Peyer's patch (tissue), 4 donors: ENCODE results near the gene SLC27A5. TPM values are rescaled to one million over a fixed set of nuclear protein-coding genes. Genes with fewer than 3 reads are reported as not detected.
"Not testable (repeated sequence)": the region's sequence is repeated elsewhere in the genome, so short reads cannot be mapped to it uniquely, and the experiment has no call there.

Experiments used
- DNase-seq, 3 donors: peaks; one replicate each; pipeline ENCODE4 v3.0.0-alpha.2; 2017 to 2019
- H3K27ac ChIP-seq, 4 donors: fragments of 200-600 bp; sonication (generic); one replicate each; pipeline ENCODE4 v1.5.1; 2016 to 2019
- H3K27me3 ChIP-seq, 2 donors: fragments of 200-600 bp; sonication (generic); one replicate each; pipeline ENCODE4 v1.5.1; 2019
- H3K36me3 ChIP-seq, 3 donors: fragments of 200-600 bp; sonication (generic); one replicate each; pipeline ENCODE4 v1.5.1; 2016 to 2019
- H3K4me1 ChIP-seq, 4 donors: fragments of 200-600 bp; sonication (generic); one replicate each; pipeline ENCODE4 v1.5.1; 2016 to 2019
- H3K4me3 ChIP-seq, 4 donors: fragments of 200-600 bp; sonication (generic); 1 replicate in 3 of 4; 2 replicates in 1 of 4; pipeline ENCODE4 v1.5.1; 2016 to 2019; ENCODE audit warnings: mild to moderate bottlenecking in 1 of 4
- H3K9me3 ChIP-seq, 4 donors: fragments of 200-600 bp; sonication (generic); one replicate each; pipeline ENCODE4 v1.5.1; 2016 to 2019; ENCODE audit warnings: mild to moderate bottlenecking in 1 of 4
- POLR2A ChIP-seq, 2 donors: fragments of 450-650 bp; IDR thresholded peaks; one replicate each; pipeline ENCODE4 v1.5.1; 2017; ENCODE audit warnings: antibody characterized with exemption in 2 of 2, mild to moderate bottlenecking in 2 of 2, moderate library complexity in 2 of 2
- total RNA-seq, 4 donors: library from RNA; depleted of rRNA; stranded (reverse); fragments of >200 nt; gene quantifications; one replicate each; pipeline ENCODE4 v1.1.0, GENCODE V29; 2016
- TF ChIP-seq, protein P1 (sequence below), 6 experiments: fragments of 450-650 bp in 4 of 6; fragments of 200-600 bp in 2 of 6; sonication (generic) in 1 of 6; IDR thresholded peaks; one replicate each; pipeline ENCODE4 v1.5.1; 2017 to 2019; ENCODE audit warnings: antibody characterized with exemption in 6 of 6, mild to moderate bottlenecking in 3 of 6, moderate library complexity in 1 of 6

The SLC27A5 gene
- total RNA-seq, 4 donors from 2014 or later: 0.88 to 6.3 (median 2.3) TPM

- Histone ChIP-seq H3K9me3 (no peaks in the 10 kb centered on the region), H3K36me3 (peaks cover 0 to 28% (median 0%) of the 10 kb centered on the region in 3 donors), H3K4me3 (peak overlapping the region; percentile 89 to 99 (median 93)), H3K27me3 (no peaks in the 10 kb centered on the region), H3K4me1 (peaks cover 0 to 21% (median 18%) of the 10 kb centered on the region in 4 donors), H3K27ac (peak overlapping the region; percentile 91 to 98 (median 94))
- TF ChIP-seq, protein P1, sequence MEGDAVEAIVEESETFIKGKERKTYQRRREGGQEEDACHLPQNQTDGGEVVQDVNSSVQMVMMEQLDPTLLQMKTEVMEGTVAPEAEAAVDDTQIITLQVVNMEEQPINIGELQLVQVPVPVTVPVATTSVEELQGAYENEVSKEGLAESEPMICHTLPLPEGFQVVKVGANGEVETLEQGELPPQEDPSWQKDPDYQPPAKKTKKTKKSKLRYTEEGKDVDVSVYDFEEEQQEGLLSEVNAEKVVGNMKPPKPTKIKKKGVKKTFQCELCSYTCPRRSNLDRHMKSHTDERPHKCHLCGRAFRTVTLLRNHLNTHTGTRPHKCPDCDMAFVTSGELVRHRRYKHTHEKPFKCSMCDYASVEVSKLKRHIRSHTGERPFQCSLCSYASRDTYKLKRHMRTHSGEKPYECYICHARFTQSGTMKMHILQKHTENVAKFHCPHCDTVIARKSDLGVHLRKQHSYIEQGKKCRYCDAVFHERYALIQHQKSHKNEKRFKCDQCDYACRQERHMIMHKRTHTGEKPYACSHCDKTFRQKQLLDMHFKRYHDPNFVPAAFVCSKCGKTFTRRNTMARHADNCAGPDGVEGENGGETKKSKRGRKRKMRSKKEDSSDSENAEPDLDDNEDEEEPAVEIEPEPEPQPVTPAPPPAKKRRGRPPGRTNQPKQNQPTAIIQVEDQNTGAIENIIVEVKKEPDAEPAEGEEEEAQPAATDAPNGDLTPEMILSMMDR (IDR thresholded peaks at IDR 0.05): peak in 1 of 6 experiments; percentile 9
- TF ChIP-seq POLR2A (IDR thresholded peaks at IDR 0.05): no peak
- no peak for DNase-seq
These were observed 32.9 kb upstream of the SLC27A5 start for GRCh38 chr19:58544591-58545285.

- Histone ChIP-seq H3K9me3 (no peaks in the 10 kb centered on the region), H3K36me3 (peaks cover 0 to 21% (median 0%) of the 10 kb centered on the region in 3 donors), H3K27ac (peak within 1 kb of the TSS; percentile 91 to 98 (median 94)), H3K4me3 (peak within 1 kb of the TSS; percentile 89 to 99 (median 93)), H3K27me3 (no peaks in the 10 kb centered on the region), H3K4me1 (peaks cover 0 to 21% (median 18%) of the 10 kb centered on the region in 4 donors)
- DNase-seq: peak; percentile 99
- TF ChIP-seq POLR2A (IDR thresholded peaks at IDR 0.05): peak; percentile 90 to 98
- TF ChIP-seq, protein P1 (IDR thresholded peaks at IDR 0.05): peak in 2 of 6 experiments; percentile 34 to 37
These were observed 32.2 kb upstream of the SLC27A5 start, which contains the start of gene TRIM28 for GRCh38 chr19:58543826-58544590. TSS of gene TRIM28 (plus strand) at chr19:58544064. CDS start at chr19:58544758, 694 bp downstream.

GRCh38 chr19:58542641-58543372 lies 31.0 kb upstream of the SLC27A5 start:
- peak overlapping the region in 1 of 4 donors; percentile 99 for H3K4me3 ChIP-seq
- not testable (repeated sequence) for H3K36me3 ChIP-seq, DNase-seq, H3K27me3 ChIP-seq, H3K9me3 ChIP-seq
- H3K4me1 ChIP-seq: peaks cover 4 to 28% (median 26%) of the 10 kb centered on the region in 4 donors
- peak overlapping the region in 3 of 4 donors; percentile 91 to 98 (median 95) for H3K27ac ChIP-seq

GRCh38 chr19:58539169-58539559 lies 27.4 kb upstream of the SLC27A5 start:
- H3K9me3 ChIP-seq, DNase-seq, H3K4me1 ChIP-seq, H3K27me3 ChIP-seq, H3K27ac ChIP-seq, H3K4me3 ChIP-seq, H3K36me3 ChIP-seq: not testable (repeated sequence)

DNA sequence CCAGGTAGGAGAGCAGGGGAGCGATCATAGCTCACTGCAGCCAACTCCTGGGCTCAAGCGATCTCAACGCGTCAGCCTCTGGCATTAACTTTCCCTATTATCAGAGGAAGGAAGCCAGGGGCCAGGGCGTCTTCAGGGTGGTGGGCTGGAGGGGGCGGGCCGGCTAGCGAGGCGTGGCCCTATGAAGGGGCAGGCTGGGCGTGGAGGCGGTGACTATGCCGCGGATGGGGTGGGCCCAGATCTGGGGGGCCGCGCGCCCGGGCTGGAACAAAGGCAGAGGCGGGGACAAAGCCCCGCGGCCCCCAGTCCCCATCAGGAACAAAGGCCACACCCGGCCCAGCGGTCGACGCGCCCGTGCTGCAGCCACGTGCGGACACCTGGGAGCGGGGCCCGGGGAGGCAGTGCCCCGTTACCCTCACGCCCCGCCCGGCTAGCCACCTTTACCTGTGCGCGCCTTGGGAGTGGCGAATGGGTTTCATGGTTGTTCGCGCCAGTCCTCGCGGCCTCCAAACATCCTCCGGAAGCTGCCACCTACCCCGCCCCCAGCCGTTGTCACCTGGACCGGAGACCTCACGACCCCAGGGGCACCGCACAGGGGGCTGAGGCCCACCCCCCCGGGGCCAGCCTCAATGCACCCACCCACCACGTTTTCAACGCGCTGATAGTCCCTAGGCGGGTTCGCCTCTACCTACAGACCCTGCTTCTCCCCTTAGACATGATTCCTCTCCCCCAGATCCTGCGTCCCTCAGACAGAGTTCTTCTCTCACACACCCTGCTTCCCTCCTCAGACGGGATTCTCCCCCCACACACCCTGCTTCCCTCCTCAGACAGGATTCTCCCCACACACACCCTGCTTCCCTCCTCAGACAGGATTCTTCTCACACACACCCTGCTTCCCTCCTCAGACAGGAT lies 26.7 kb upstream of the SLC27A5 start:
- peak in 1 of 3 donors; percentile 65 for DNase-seq
- TF ChIP-seq, protein P1 (IDR thresholded peaks at IDR 0.05): no peak
- TF ChIP-seq POLR2A (IDR thresholded peaks at IDR 0.05): no peak
- peak overlapping the region; percentile 24 to 52 (median 38) for H3K4me3 ChIP-seq
- peaks cover 0 to 8% of the 10 kb centered on the region in 2 donors for H3K27me3 ChIP-seq
- H3K4me1 ChIP-seq: peaks cover 4 to 9% (median 7%) of the 10 kb centered on the region in 4 donors
- H3K27ac ChIP-seq: no peak overlapping the region
- no peaks in the 10 kb centered on the region for H3K36me3 ChIP-seq
- H3K9me3 ChIP-seq: no peaks in the 10 kb centered on the region
